GM21825 (cell line): Measurements from ENCODE around the gene UBTF.

Experiments used
- ATAC-seq: cut with Tn5 transposase; IDR thresholded peaks from one replicate; pipeline ENCODE4 v1.9.1; 2021; ENCODE audit warnings: mild to moderate bottlenecking, moderate library complexity; ENCODE audit not compliant: unreplicated experiment

The UBTF gene

GRCh38 chr17:44170499-44171201 is 48.8 kb downstream of the UBTF start, which contains the start of gene ASB16:
ASB16 (plus strand) TSS chr17:44170704; CDS start chr17:44170790, 86 bp downstream.
- ATAC-seq: no peak

- no peak for ATAC-seq
Measured at GRCh38 chr17:44170135-44170498, 49.4 kb downstream of the UBTF start.

GRCh38 chr17:44167181-44167861 is 52.2 kb downstream of the UBTF start:
- no peak for ATAC-seq

GRCh38 chr17:44164476-44164875 is 55.0 kb downstream of the UBTF start:
- ATAC-seq: no peak

GRCh38 chr17:44159519-44160210 is 59.8 kb downstream of the UBTF start:
- no peak for ATAC-seq

- ATAC-seq: no peak
Measured at GRCh38 chr17:44155488-44155887, 64.0 kb downstream of the UBTF start.
